Left ventricle myocardium inferior (tissue), 1 donor: ENCODE data around the gene CUEDC1. TPM values are rescaled to one million over a fixed set of nuclear protein-coding genes. Genes with fewer than 3 reads are reported as not detected.

Experiments
- DNase-seq: peaks from one replicate; pipeline ENCODE4 v3.0.0-alpha.2; 2020
- H3K27ac ChIP-seq: fragments of 200-600 bp; replicated peaks from 2 replicates; pipeline ENCODE4 v1.8.0; 2021
- H3K27me3 ChIP-seq: fragments of 200-600 bp; 2 replicates; pipeline ENCODE4 v1.8.0; 2021; ENCODE audit warnings: low read depth
- H3K36me3 ChIP-seq: fragments of 200-600 bp; 2 replicates; pipeline ENCODE4 v1.8.0; 2021
- H3K4me1 ChIP-seq: fragments of 200-600 bp; 2 replicates; pipeline ENCODE4 v1.8.0; 2021
- H3K4me3 ChIP-seq: fragments of 200-600 bp; 2 replicates; pipeline ENCODE4 v1.8.0; 2021; ENCODE audit warnings: mild to moderate bottlenecking, moderate library complexity
- H3K9me3 ChIP-seq: fragments of 200-600 bp; replicated peaks from 2 replicates; pipeline ENCODE4 v1.8.0; 2021
- intact Hi-C: fragments of 100-400 bp; cut with micrococcal nuclease; formaldehyde crosslinking; loops from one replicate; pipeline ENCODE4 v1.11.0; 2022
- total RNA-seq: library from RNA; stranded (reverse); fragmentation: NEBNext Ultra II Directional; extraction: Animal tissue kit (Norgen Biotek cat#: 25700); gene quantifications from one replicate; pipeline ENCODE4 v1.2.1, GENCODE V29; 2021
- TF ChIP-seq, protein P1 (sequence below): fragments of 200-600 bp; IDR thresholded peaks from 2 replicates; pipeline ENCODE4 v1.8.0; 2021; ENCODE audit warnings: antibody characterized with exemption, mild to moderate bottlenecking, borderline replicate concordance
- donor health status: DM: no; HTN: yes; CAD: no; lungs with severe emphysema.

Gene CUEDC1
- total RNA-seq, 1 donor from 2014 or later, result 43.2 TPM

DNA sequence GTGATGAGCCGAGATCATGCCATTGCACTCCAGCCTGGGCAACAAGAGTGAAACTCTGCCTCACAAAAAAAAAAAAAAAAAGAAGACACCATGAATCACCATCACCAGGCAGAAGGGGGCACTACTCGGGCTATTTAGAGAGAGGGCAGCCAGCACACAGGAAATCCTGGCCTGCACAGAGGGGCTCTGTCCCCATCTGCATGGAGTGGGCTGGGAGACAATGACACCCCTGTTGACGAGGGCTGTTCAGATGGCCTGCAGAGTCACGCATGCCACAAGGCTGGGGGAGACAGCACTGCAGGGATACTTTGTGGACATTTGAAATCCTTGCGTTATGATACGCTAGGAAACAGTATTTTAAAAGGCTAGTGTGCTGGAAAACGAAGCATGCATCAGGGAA lies 48.3 kb downstream of the CUEDC1 start:
- Histone ChIP-seq H3K36me3 (no peaks in the 10 kb centered on the region), H3K4me1 (peaks cover 82% of the 10 kb centered on the region), H3K27ac (peak overlapping the region; percentile 40), H3K27me3 (no peaks in the 10 kb centered on the region), H3K9me3 (no peaks in the 10 kb centered on the region), H3K4me3 (no peak overlapping the region)
- DNase-seq, result no peak
- TF ChIP-seq, protein P1, sequence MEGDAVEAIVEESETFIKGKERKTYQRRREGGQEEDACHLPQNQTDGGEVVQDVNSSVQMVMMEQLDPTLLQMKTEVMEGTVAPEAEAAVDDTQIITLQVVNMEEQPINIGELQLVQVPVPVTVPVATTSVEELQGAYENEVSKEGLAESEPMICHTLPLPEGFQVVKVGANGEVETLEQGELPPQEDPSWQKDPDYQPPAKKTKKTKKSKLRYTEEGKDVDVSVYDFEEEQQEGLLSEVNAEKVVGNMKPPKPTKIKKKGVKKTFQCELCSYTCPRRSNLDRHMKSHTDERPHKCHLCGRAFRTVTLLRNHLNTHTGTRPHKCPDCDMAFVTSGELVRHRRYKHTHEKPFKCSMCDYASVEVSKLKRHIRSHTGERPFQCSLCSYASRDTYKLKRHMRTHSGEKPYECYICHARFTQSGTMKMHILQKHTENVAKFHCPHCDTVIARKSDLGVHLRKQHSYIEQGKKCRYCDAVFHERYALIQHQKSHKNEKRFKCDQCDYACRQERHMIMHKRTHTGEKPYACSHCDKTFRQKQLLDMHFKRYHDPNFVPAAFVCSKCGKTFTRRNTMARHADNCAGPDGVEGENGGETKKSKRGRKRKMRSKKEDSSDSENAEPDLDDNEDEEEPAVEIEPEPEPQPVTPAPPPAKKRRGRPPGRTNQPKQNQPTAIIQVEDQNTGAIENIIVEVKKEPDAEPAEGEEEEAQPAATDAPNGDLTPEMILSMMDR, result peak; percentile 12
- intact Hi-C loops, result no loop called here

DNA sequence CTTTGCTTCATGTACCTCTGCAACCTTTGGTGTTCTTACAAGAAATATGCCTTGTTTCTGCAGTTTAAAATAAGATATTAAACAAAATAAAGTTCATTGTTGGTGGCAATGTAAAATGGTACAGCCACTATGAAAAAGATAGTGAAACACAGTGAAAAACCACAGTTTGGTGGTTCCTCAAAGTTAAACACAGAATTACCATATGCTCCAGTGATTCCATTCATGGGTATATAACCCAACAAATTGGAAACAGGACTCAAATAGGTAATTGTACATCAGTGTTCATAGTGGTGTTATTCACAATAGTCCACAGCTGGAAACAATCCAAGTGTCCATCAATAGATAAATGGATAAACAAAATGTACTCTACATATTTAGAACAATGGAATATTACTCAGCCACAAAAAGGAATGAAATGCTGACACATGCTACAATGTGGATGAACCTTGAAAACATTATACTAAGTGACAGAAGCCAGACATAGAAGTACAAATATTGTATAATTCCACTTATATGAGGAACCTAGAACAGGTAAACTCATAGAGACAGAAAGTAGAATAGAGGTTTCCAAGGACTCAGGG lies 49.2 kb downstream of the CUEDC1 start:
- H3K4me1 ChIP-seq, result peaks cover 85% of the 10 kb centered on the region

DNA sequence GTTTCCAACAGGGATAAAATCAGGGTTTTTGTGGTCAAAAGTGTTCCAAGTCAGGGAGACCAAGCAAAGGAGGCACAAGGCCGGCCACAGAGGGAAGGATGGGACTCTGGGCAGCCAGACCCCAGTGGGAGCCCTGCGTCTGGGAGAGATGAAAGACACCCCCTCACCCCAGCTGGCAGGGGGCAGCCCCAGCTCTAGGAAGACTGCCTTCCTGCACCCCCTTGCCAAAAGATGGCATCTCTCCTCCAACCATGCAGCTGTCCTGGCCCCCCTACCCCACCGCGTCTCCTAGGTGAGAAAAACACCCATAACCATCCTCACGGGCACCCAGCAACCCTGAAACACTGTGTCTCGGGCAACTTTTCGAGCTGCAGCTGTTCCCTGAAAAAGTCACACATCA lies 51.3 kb downstream of the CUEDC1 start:
- H3K36me3 ChIP-seq, result no peaks in the 10 kb centered on the region
- intact Hi-C loops, result no loop called here
- DNase-seq, result no peak
- H3K27me3 ChIP-seq, result no peaks in the 10 kb centered on the region
- no peak overlapping the region for H3K4me3 ChIP-seq
- no peaks in the 10 kb centered on the region for H3K9me3 ChIP-seq
- peaks cover 93% of the 10 kb centered on the region for H3K4me1 ChIP-seq
- peak overlapping the region; percentile 99 for H3K27ac ChIP-seq
- TF ChIP-seq, protein P1, result no peak

More for the DNA sequence above, 49.2 kb downstream of the CUEDC1 start:
- no peaks in the 10 kb centered on the region for H3K36me3 ChIP-seq
- intact Hi-C loops, result no loop called here
- H3K27me3 ChIP-seq, result no peaks in the 10 kb centered on the region
- no peak for DNase-seq
- H3K27ac ChIP-seq, result peak overlapping the region; percentile 40
- TF ChIP-seq, protein P1, result no peak
- no peaks in the 10 kb centered on the region for H3K9me3 ChIP-seq
- H3K4me3 ChIP-seq, result no peak overlapping the region

DNA sequence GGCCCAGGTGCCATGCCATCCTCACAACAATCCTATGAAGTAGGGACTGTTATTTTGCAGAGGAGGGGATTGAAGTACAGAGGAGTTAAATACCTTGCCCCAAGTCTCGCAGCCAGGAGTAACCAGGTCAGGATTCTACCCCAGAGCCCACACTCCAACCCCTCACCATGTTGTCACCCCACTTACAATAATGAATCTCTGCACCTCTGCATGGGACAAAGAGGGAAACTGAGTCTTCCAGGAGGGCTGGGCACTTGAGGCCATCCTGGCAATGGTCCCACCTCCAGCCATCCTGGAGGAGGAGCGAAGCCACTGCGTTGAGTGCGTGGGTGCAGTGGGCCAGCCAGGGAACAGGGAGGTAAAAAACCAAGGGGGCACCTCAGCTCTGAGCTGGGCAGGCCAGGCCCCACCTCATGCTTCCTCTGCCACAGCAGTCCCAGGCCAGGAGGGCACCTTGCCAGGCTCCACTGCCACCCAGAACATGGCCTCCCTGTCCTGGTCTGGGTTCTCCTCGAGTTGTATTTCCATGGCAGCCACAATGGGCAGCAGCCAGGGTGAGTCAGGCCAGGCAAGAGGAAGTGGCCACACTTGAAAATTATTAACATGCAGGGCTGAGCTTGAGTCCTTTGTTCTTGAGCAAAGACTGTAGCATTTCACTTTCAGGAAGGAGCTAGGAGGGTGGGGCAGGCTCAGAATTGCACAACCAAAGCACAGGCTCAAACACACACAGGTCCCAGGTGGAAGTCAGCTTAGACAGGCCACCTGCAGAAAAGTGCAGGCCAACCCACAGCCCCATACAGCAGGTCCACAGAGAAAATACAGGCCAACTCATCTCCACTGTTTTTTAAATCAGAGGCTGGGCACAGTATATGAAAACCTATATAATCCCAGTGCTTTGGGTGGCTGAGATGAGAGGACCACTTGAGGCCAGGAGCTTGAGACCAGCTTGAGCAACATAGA lies 52.1 kb downstream of the CUEDC1 start:
- peak overlapping the region; percentile 99 for H3K27ac ChIP-seq
- H3K36me3 ChIP-seq, result no peaks in the 10 kb centered on the region
- peaks cover 94% of the 10 kb centered on the region for H3K4me1 ChIP-seq
- no peak overlapping the region for H3K4me3 ChIP-seq
- intact Hi-C loops, result no loop called here
- H3K27me3 ChIP-seq, result no peaks in the 10 kb centered on the region
- TF ChIP-seq, protein P1, result no peak
- H3K9me3 ChIP-seq, result no peaks in the 10 kb centered on the region
- DNase-seq, result peak; percentile 87

DNA sequence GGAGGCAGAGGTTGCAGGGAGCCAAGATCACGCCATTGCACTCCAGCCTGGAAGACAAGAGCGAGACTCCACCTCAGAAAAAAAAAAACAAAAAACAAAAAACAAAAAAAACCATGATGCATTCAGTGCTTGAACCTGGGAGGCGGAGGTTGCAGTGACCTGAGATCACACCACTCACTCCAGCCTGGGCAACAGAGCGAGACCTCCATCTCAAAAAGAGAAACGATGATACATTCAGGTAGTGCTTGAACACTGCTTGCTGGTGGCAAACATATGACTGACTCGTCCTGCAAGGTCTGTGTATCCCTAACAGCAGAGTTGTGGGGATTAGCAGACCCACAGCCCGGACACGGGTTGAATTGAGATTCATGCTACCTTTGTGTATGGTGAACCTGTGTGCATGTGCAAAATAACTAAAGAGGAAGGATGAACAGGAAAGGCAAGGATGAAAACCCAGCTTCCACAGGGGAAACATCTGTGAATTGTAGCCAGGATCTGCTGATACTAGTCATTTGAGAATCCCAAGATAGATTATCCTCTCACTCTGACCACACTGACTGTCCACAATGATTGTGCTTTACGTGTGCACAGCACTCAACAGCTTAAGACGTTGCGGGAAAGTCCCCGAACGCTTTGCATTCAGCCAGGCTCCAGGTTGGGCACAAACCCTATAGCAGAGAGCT lies 53.0 kb downstream of the CUEDC1 start:
- intact Hi-C loops, result no loop called here
- peaks cover 98% of the 10 kb centered on the region for H3K4me1 ChIP-seq

More for the DNA sequence above, 53.0 kb downstream of the CUEDC1 start:
- H3K27ac ChIP-seq, result peak overlapping the region; percentile 99
- H3K36me3 ChIP-seq, result no peaks in the 10 kb centered on the region
- no peaks in the 10 kb centered on the region for H3K9me3 ChIP-seq
- no peak for DNase-seq
- TF ChIP-seq, protein P1, result no peak
- H3K27me3 ChIP-seq, result no peaks in the 10 kb centered on the region
- H3K4me3 ChIP-seq, result no peak overlapping the region
